ENCODE measurements around the gene HLA-A. TPM values are rescaled to one million over a fixed set of nuclear protein-coding genes. Genes with fewer than 3 reads are reported as not detected.

Gene HLA-A
- total RNA-seq (ENCODE audit: low replicate concordance) = 455 and 497 TPM in 2 replicates

GRCh38 chr6:29942275-29943052, at the start of gene HLA-A:
TSS of gene HLA-A (plus strand) at chr6:29942532. CDS start at chr6:29942554, 22 bp downstream.

Other genes with a start within 250 kb of the HLA-A start
- gene HLA-F, start 219.1 kb upstream of the HLA-A start, total RNA-seq (ENCODE audit: low replicate concordance) = 10.2 and 19.8 TPM in 2 replicates
- gene HLA-G, start 114.7 kb upstream of the HLA-A start, total RNA-seq (ENCODE audit: low replicate concordance) = 0.35 TPM in 1 of 2 replicates, not detected in the other
- 40.8 and 52.0 TPM in 2 replicates for gene POLR1H, start 118.7 kb downstream of the HLA-A start, total RNA-seq (ENCODE audit: low replicate concordance)
- gene PPP1R11, start 124.7 kb downstream of the HLA-A start, total RNA-seq (ENCODE audit: low replicate concordance) = 8.3 and 14.4 TPM in 2 replicates
- gene RNF39, start 133.2 kb downstream of the HLA-A start, total RNA-seq (ENCODE audit: low replicate concordance) = not detected in 2 replicates
- 0.12 TPM in 1 of 2 replicates, not detected in the other for gene TRIM31, start 170.6 kb downstream of the HLA-A start, total RNA-seq (ENCODE audit: low replicate concordance)
- gene TRIM40, start 193.6 kb downstream of the HLA-A start, total RNA-seq (ENCODE audit: low replicate concordance) = under 0.01 TPM in 1 of 2 replicates, not detected in the other
- gene TRIM10, start 218.7 kb downstream of the HLA-A start, total RNA-seq (ENCODE audit: low replicate concordance) = not detected in 2 replicates
- gene TRIM15, start 221.0 kb downstream of the HLA-A start, total RNA-seq (ENCODE audit: low replicate concordance) = not detected in 2 replicates